ENCODE measurements around the gene KNG1. TPM values are rescaled to one million over a fixed set of nuclear protein-coding genes. Genes with fewer than 3 reads are reported as not detected.
"Not testable (repeated sequence)": the region's sequence is repeated elsewhere in the genome, so short reads cannot be mapped to it uniquely, and the experiment has no call there.

Gene KNG1
- total and polyA plus RNA-seq, 7 donors = 0.16 to 0.26 TPM; not detected in 5

GRCh38 chr3:186708983-186709679 lies 8.0 kb upstream of the KNG1 start:
- H3K4me1 ChIP-seq = no peaks in the 10 kb centered on the region
- no peak for DNase-seq
- no peaks in the 10 kb centered on the region for H3K36me3 ChIP-seq (ENCODE audit: insufficient read depth in 1 of 2, low read depth in 1 of 2)
- peaks cover 0 to 4% (median 3%) of the 10 kb centered on the region in 3 donors for H3K27me3 ChIP-seq (ENCODE audit: insufficient read depth in 3 of 3, low read length in 2 of 3)
- intact Hi-C loops (cut with DNase I) = no loop called here
- no peak for TF ChIP-seq CTCF (IDR thresholded peaks at IDR 0.05)
- no peak for ATAC-seq
- H3K27ac ChIP-seq = no peak overlapping the region
- no peaks in the 10 kb centered on the region for H3K9me3 ChIP-seq
- H3K4me3 ChIP-seq = no peak overlapping the region
- 67 to 77% (median 68%) methylated on average over 6 of the region's 6 CpGs for WGBS, 3 donors

GRCh38 chr3:186710694-186711093 lies 6.5 kb upstream of the KNG1 start:
- intact Hi-C loops (cut with DNase I); H3K27ac ChIP-seq; H3K36me3 ChIP-seq (ENCODE audit: insufficient read depth in 1 of 2, low read depth in 1 of 2); H3K4me1 ChIP-seq; ATAC-seq; DNase-seq; H3K4me3 ChIP-seq; H3K9me3 ChIP-seq; H3K27me3 ChIP-seq (ENCODE audit: insufficient read depth in 3 of 3, low read length in 2 of 3): not testable (repeated sequence)
- 71 to 76% (median 72%) methylated on average over 4 of the region's 4 CpGs for WGBS, 3 donors

- DNase-seq (no peak), ATAC-seq (no peak)
- intact Hi-C loops (cut with DNase I) = no loop called here
- TF ChIP-seq CTCF (IDR thresholded peaks at IDR 0.05) = no peak
- Histone ChIP-seq H3K36me3 (ENCODE audit: insufficient read depth in 1 of 2, low read depth in 1 of 2) (no peaks in the 10 kb centered on the region), H3K27ac (no peak overlapping the region), H3K27me3 (ENCODE audit: insufficient read depth in 3 of 3, low read length in 2 of 3) (peaks cover 0 to 3% (median 0%) of the 10 kb centered on the region in 3 donors), H3K9me3 (no peaks in the 10 kb centered on the region), H3K4me3 (no peak overlapping the region), H3K4me1 (no peaks in the 10 kb centered on the region)
- 64 to 70% (median 66%) methylated on average over 4 of the region's 4 CpGs for WGBS, 3 donors
These were observed 3.7 kb upstream of the KNG1 start for GRCh38 chr3:186713499-186713898.

GRCh38 chr3:186719945-186720739 lies 3.0 kb downstream of the KNG1 start:
- no peak for TF ChIP-seq CTCF (IDR thresholded peaks at IDR 0.05)
- H3K36me3 ChIP-seq (ENCODE audit: insufficient read depth in 1 of 2, low read depth in 1 of 2) = no peaks in the 10 kb centered on the region
- 45 to 53% (median 49%) methylated on average over 7 of the region's 7 CpGs for WGBS, 3 donors
- H3K27me3 ChIP-seq (ENCODE audit: insufficient read depth in 3 of 3, low read length in 2 of 3) = no peaks in the 10 kb centered on the region
- no peak overlapping the region for H3K4me3 ChIP-seq
- H3K27ac ChIP-seq = no peak overlapping the region
- ATAC-seq = no peak
- H3K9me3 ChIP-seq = no peaks in the 10 kb centered on the region
- intact Hi-C loops (cut with DNase I) = no loop called here
- DNase-seq = no peak
- no peaks in the 10 kb centered on the region for H3K4me1 ChIP-seq

GRCh38 chr3:186722457-186722856 lies 5.3 kb downstream of the KNG1 start:
- WGBS, 3 donors = 23 to 34% (median 29%) methylated on average over 7 of the region's 7 CpGs

More at GRCh38 chr3:186722457-186722856, 5.3 kb downstream of the KNG1 start:
- ATAC-seq (peak in 1 of 4 donors; percentile 35), DNase-seq (no peak)
- H3K4me3 ChIP-seq = no peak overlapping the region
- no peak overlapping the region for H3K27ac ChIP-seq
- no peak for TF ChIP-seq CTCF (IDR thresholded peaks at IDR 0.05)
- intact Hi-C loops (cut with DNase I) = no loop called here
- H3K36me3 ChIP-seq (ENCODE audit: insufficient read depth in 1 of 2, low read depth in 1 of 2) = no peaks in the 10 kb centered on the region
- H3K9me3 ChIP-seq = no peaks in the 10 kb centered on the region
- H3K27me3 ChIP-seq (ENCODE audit: insufficient read depth in 3 of 3, low read length in 2 of 3) = no peaks in the 10 kb centered on the region
- no peaks in the 10 kb centered on the region for H3K4me1 ChIP-seq

Data from psoas muscle (tissue), 8 donors.